Parathyroid adenoma (tissue), 2 donors: ENCODE results near the gene CNKSR3.

ENCODE experiments used
- H2AFZ ChIP-seq: fragments of 300-600 bp; sonication (generic); one replicate; pipeline ENCODE4 v1.7.0; 2017; ENCODE audit warnings: antibody characterized with exemption, mild to moderate bottlenecking
- H3K27ac ChIP-seq: fragments of 300-600 bp; sonication (generic); one replicate; pipeline ENCODE4 v1.7.0; 2017
- H3K27me3 ChIP-seq: fragments of 300-600 bp; sonication (generic); one replicate; pipeline ENCODE4 v1.7.0; 2017; ENCODE audit warnings: low read length; ENCODE audit not compliant: control insufficient read depth, insufficient read depth
- H3K36me3 ChIP-seq: fragments of 300-600 bp; sonication (generic); one replicate; pipeline ENCODE4 v1.7.0; 2017; ENCODE audit warnings: low read length; ENCODE audit not compliant: control insufficient read depth, insufficient read depth
- H3K4me1 ChIP-seq: fragments of 300-600 bp; sonication (generic); one replicate; pipeline ENCODE4 v1.7.0; 2017; ENCODE audit warnings: control low read depth
- H3K4me2 ChIP-seq: fragments of 300-600 bp; sonication (generic); one replicate; pipeline ENCODE4 v1.7.0; 2017; ENCODE audit warnings: low read length
- H3K4me3 ChIP-seq: fragments of 300-600 bp; sonication (generic); one replicate; pipeline ENCODE4 v1.7.0; 2017; ENCODE audit warnings: low read depth, low read length
- H3K79me2 ChIP-seq: fragments of 300-600 bp; sonication (generic); one replicate; pipeline ENCODE4 v1.7.0; 2017; ENCODE audit warnings: control low read depth
- H3K9ac ChIP-seq: fragments of 300-600 bp; sonication (generic); one replicate; pipeline ENCODE4 v1.7.0; 2017; ENCODE audit warnings: mild to moderate bottlenecking
- H3K9me3 ChIP-seq: fragments of 300-600 bp; sonication (generic); one replicate; pipeline ENCODE4 v1.7.0; 2017; ENCODE audit warnings: low read length; ENCODE audit not compliant: control insufficient read depth
- CTCF ChIP-seq: fragments of 300-600 bp; sonication (generic); IDR thresholded peaks from one replicate; pipeline ENCODE4 v1.7.0; 2017; ENCODE audit warnings: antibody characterized with exemption, mild to moderate bottlenecking
- donor health status: primary hyperparathyroidism.

Gene CNKSR3

GRCh38 chr6:154445417-154445816, 65.1 kb downstream of the CNKSR3 start:
- H3K9ac ChIP-seq: no peak overlapping the region
- H3K4me2 ChIP-seq: no peak overlapping the region
- H3K27ac ChIP-seq: no peak overlapping the region

DNA sequence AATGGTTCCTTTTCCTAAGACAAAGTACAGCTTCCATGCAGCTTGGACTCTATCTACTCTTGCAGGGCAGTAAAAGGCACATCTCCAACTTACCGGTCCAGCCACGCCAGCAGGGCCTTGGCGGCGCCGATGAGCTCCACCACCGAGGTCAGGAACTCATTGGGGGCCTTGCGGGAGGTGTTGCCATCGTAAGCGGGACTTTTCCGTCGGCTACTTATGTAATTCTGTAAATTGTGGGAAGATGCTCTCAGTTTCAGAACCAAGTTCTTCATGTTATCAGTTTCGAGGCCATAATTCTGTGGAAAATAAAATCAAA, 68.5 kb downstream of the CNKSR3 start:
- no peaks in the 10 kb centered on the region for H3K4me1 ChIP-seq
- no peak for TF ChIP-seq CTCF
- no peaks in the 10 kb centered on the region for H3K79me2 ChIP-seq
- no peak overlapping the region for H3K9ac ChIP-seq
- no peaks in the 10 kb centered on the region for H3K27me3 ChIP-seq
- H3K9me3 ChIP-seq: no peaks in the 10 kb centered on the region
- H3K27ac ChIP-seq: no peak overlapping the region
- H3K4me2 ChIP-seq: no peak overlapping the region
- no peaks in the 10 kb centered on the region for H3K36me3 ChIP-seq
- no peak overlapping the region for H2AFZ ChIP-seq
- H3K4me3 ChIP-seq: no peak overlapping the region

More at GRCh38 chr6:154445417-154445816, 65.1 kb downstream of the CNKSR3 start:
- Histone ChIP-seq H3K9me3 (no peaks in the 10 kb centered on the region), H2AFZ (no peak overlapping the region), H3K79me2 (no peaks in the 10 kb centered on the region), H3K36me3 (no peaks in the 10 kb centered on the region), H3K4me1 (no peaks in the 10 kb centered on the region), H3K27me3 (no peaks in the 10 kb centered on the region), H3K4me3 (no peak overlapping the region)
- no peak for TF ChIP-seq CTCF

GRCh38 chr6:154440422-154441043, 70.0 kb downstream of the CNKSR3 start:
- no peak overlapping the region for H3K4me2 ChIP-seq
- no peaks in the 10 kb centered on the region for H3K36me3 ChIP-seq
- no peak overlapping the region for H3K4me3 ChIP-seq
- no peak for TF ChIP-seq CTCF
- no peaks in the 10 kb centered on the region for H3K27me3 ChIP-seq
- H2AFZ ChIP-seq: no peak overlapping the region
- H3K9ac ChIP-seq: no peak overlapping the region
- H3K79me2 ChIP-seq: no peaks in the 10 kb centered on the region
- no peak overlapping the region for H3K27ac ChIP-seq
- H3K4me1 ChIP-seq: no peaks in the 10 kb centered on the region
- H3K9me3 ChIP-seq: no peaks in the 10 kb centered on the region

DNA sequence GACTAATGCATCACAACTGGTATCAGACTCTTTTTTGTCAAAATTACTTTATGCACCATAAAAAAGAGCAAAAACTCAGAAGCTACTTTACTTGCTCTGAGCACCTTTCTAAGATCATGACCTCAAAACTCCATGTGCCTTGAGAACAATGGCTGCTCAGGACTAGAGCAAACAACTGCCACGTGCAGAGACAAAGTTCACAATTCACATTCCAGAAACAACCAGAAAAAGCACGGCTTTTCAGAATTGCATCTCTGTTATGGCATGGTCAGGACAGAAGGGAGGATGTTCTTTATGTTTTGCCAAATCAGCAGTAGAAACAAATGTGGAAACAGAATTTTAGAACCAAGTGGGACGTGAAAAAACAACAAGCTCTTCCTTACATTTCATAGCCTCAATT, 70.5 kb downstream of the CNKSR3 start:
- Histone ChIP-seq H3K9me3 (no peaks in the 10 kb centered on the region), H2AFZ (no peak overlapping the region), H3K36me3 (no peaks in the 10 kb centered on the region), H3K27ac (no peak overlapping the region), H3K4me2 (no peak overlapping the region), H3K79me2 (no peaks in the 10 kb centered on the region), H3K4me1 (no peaks in the 10 kb centered on the region), H3K9ac (no peak overlapping the region), H3K27me3 (no peaks in the 10 kb centered on the region), H3K4me3 (no peak overlapping the region)
- no peak for TF ChIP-seq CTCF

GRCh38 chr6:154438882-154439415, 71.5 kb downstream of the CNKSR3 start:
- Histone ChIP-seq H3K27me3 (no peaks in the 10 kb centered on the region), H3K79me2 (no peaks in the 10 kb centered on the region), H3K4me3 (no peak overlapping the region), H3K4me1 (no peaks in the 10 kb centered on the region), H3K9me3 (no peaks in the 10 kb centered on the region), H3K9ac (no peak overlapping the region), H3K36me3 (no peaks in the 10 kb centered on the region), H2AFZ (no peak overlapping the region), H3K27ac (no peak overlapping the region), H3K4me2 (no peak overlapping the region)
- TF ChIP-seq CTCF: no peak
